A673 (cell line): ENCODE data around the gene MYO18B. TPM values are rescaled to one million over a fixed set of nuclear protein-coding genes. Genes with fewer than 3 reads are reported as not detected.

Source experiments
- BruUV-seq: library from RNA; stranded (reverse); fragments of 400-500 nt; replicated peaks from 2 replicates; lab custom pipeline; 2021; lab: Mats Ljungman, UMichigan
- CTCF ChIA-PET: fragments of 300-600 bp; sonication (Branson Sonifier 250); formaldehyde crosslinking; loops from one replicate; lab custom pipeline; 2022; ENCODE audit warnings: antibody characterized with exemption; lab: Charles Lee
- POLR2A ChIA-PET: fragments of 300-600 bp; sonication (Branson Sonifier 250); formaldehyde crosslinking; loops from one replicate; lab custom pipeline; 2022; ENCODE audit warnings: antibody characterized with exemption; ENCODE audit not compliant: low non-redundant PET; lab: Charles Lee
- DNase-seq: peaks from one replicate; pipeline ENCODE4 v3.0.0-alpha.2; 2015; ENCODE audit warnings: low spot score
- H3K27ac ChIP-seq: fragments of 200-600 bp; sonication (generic); 2 replicates; pipeline ENCODE4 v1.5.1; 2016; ENCODE audit warnings: mixed run types, low read depth, mild to moderate bottlenecking, mixed read lengths, antibody characterized with exemption, low read length; ENCODE audit not compliant: poor library complexity, severe bottlenecking
- H3K27me3 ChIP-seq: fragments of 200-600 bp; sonication (generic); replicated peaks from 2 replicates; pipeline ENCODE4 v1.6.1; 2017; ENCODE audit warnings: mixed run types, low read depth, mild to moderate bottlenecking, mixed read lengths, antibody characterized with exemption, low read length; ENCODE audit not compliant: insufficient read depth, poor library complexity
- H3K36me3 ChIP-seq: fragments of 200-600 bp; sonication (generic); 2 replicates; pipeline ENCODE4 v1.6.1; 2016; ENCODE audit warnings: mixed run types, mild to moderate bottlenecking, mixed read lengths, antibody characterized with exemption, low read length; ENCODE audit not compliant: insufficient read depth, poor library complexity, severe bottlenecking
- H3K4me1 ChIP-seq: fragments of 200-600 bp; sonication (generic); 2 replicates; pipeline ENCODE4 v1.6.1; 2017; ENCODE audit warnings: mixed run types, mild to moderate bottlenecking, mixed read lengths, antibody characterized with exemption, low read length; ENCODE audit not compliant: insufficient read depth, poor library complexity, severe bottlenecking
- H3K4me3 ChIP-seq: fragments of 200-600 bp; sonication (generic); 2 replicates; pipeline ENCODE4 v1.5.1; 2016; ENCODE audit warnings: low read depth, mixed run types, mild to moderate bottlenecking, mixed read lengths, low read length; ENCODE audit not compliant: poor library complexity, severe bottlenecking
- H3K9me3 ChIP-seq: fragments of 200-600 bp; sonication (generic); 2 replicates; pipeline ENCODE4 v1.6.1; 2016; ENCODE audit warnings: mixed run types, low read depth, mild to moderate bottlenecking, mixed read lengths, antibody characterized with exemption, low read length; ENCODE audit not compliant: poor library complexity, severe bottlenecking
- CTCF ChIP-seq: fragments of 300-800, 200-600 bp; sonication (generic); conservative IDR thresholded peaks from 2 replicates; pipeline ENCODE4 v1.5.1; 2017; ENCODE audit warnings: low read depth, mild to moderate bottlenecking, antibody characterized with exemption, low read length, moderate library complexity, mixed read lengths
- EZH2 ChIP-seq: fragments of 200-600 bp; sonication (generic); IDR thresholded peaks from 2 replicates; pipeline ENCODE4 v1.6.1; 2017; ENCODE audit warnings: borderline replicate concordance, low read depth, mild to moderate bottlenecking, mixed read lengths, antibody characterized with exemption, low read length; ENCODE audit not compliant: poor library complexity, severe bottlenecking
- intact Hi-C: fragments of 100-400 bp; cut with micrococcal nuclease; formaldehyde crosslinking; loops from one replicate; pipeline ENCODE4 v1.10.0; 2022; ENCODE audit not compliant: unreplicated experiment
- total RNA-seq: library from RNA; stranded (reverse); gene quantifications from 2 replicates; pipeline ENCODE4 v1.2.3, GENCODE V29; 2021

The MYO18B gene
- total RNA-seq, 1 experiment from 2014 or later = not detected

DNA sequence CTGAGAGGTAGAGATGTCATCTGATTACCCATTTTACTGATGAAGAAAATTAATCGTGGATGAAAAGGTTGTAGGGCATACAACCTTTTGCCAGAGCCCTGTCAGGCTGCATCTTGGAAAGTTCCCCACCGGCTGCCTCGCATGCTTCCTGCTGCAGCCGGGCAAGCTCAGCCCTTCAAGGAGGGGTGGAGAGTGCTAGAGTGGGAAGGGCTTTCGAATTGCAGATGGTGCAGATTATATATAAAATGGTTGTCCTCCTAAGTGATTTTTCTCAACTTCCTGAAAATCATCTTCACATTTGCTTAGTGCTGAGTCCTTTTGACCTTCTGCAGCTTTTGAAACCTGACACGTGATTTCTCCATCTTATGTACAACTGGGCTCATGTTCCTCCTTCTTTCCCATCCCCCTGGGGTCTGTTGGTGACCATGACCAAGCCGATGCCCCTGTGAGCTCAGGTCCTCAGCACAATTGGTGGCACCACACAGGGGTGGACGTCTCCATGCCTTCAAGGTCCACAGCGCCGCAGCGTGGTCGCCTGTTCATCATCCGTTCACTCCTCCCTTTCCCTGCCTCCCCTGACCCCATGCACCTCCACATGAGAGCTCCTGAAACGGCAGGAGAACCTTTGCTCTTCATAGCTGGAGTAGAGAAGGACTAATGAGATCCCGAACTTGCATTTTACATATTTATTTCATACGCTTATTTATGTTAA is 47.6 kb upstream of the MYO18B start:
- POLR2A ChIA-PET = no interaction called here
- no peaks in the 10 kb centered on the region for H3K4me1 ChIP-seq
- intact Hi-C loops = no loop called here
- H3K4me3 ChIP-seq = no peak overlapping the region
- CTCF ChIA-PET = no interaction called here
- H3K27me3 ChIP-seq = no peaks in the 10 kb centered on the region
- H3K9me3 ChIP-seq = no peaks in the 10 kb centered on the region
- H3K36me3 ChIP-seq = no peaks in the 10 kb centered on the region
- no peak overlapping the region for H3K27ac ChIP-seq
- DNase-seq = no peak
- no TSS peak for BruUV-seq
- TF ChIP-seq CTCF (no peak), EZH2 (no peak)

- Histone ChIP-seq H3K36me3 (no peaks in the 10 kb centered on the region), H3K27me3 (no peaks in the 10 kb centered on the region), H3K4me3 (no peak overlapping the region), H3K4me1 (no peaks in the 10 kb centered on the region), H3K9me3 (no peaks in the 10 kb centered on the region), H3K27ac (no peak overlapping the region)
- no peak for DNase-seq
- no TSS peak for BruUV-seq
- no peak for TF ChIP-seq CTCF
- no peak for TF ChIP-seq EZH2
- ChIA-PET CTCF (no interaction called here), POLR2A (no interaction called here)
- intact Hi-C loops = no loop called here
Measured at GRCh38 chr22:25695146-25695545, 46.8 kb upstream of the MYO18B start.

DNA sequence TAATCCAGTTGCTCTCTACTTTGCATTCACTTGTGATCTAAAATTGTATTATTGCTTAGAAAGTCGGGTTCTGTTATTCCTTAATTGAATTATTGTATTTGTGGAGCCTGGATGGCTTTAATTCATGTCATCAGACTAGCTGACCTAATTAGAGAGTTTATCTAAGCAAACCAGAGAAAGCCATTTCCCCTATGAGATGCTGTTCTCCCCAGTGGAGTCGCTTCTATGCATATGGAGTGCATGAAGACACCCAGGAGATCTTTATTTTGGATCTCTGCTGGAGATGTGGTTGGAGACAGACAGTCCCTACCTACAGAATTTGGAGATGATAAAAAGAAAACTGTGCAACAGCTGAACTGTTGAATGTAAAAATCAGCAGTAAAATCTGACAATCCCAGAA is 45.2 kb upstream of the MYO18B start:
- Histone ChIP-seq H3K4me3 (no peak overlapping the region), H3K36me3 (no peaks in the 10 kb centered on the region), H3K4me1 (peaks cover 8% of the 10 kb centered on the region), H3K9me3 (no peaks in the 10 kb centered on the region), H3K27ac (no peak overlapping the region), H3K27me3 (no peaks in the 10 kb centered on the region)
- no TSS peak for BruUV-seq
- TF ChIP-seq CTCF = no peak
- no peak for TF ChIP-seq EZH2
- intact Hi-C loops = no loop called here
- DNase-seq = no peak
- ChIA-PET CTCF (no interaction called here), POLR2A (no interaction called here)
